Mesendoderm (in vitro differentiated cells): ENCODE measurements around the gene DROSHA.

ENCODE experiments used
- DNase-seq: peaks from one replicate; pipeline ENCODE4 v3.0.0; 2013
- H2AK5ac ChIP-seq: 2 replicates; pipeline ENCODE4 v1.6.1; 2013; ENCODE audit warnings: low read length, inconsistent platforms
- H2BK120ac ChIP-seq: 2 replicates; pipeline ENCODE4 v1.6.1; 2013; ENCODE audit warnings: low read depth, mild to moderate bottlenecking, low read length, moderate library complexity, mixed read lengths
- H2BK15ac ChIP-seq: replicated peaks from 2 replicates; pipeline ENCODE4 v1.6.1; 2013; ENCODE audit warnings: low read depth, mild to moderate bottlenecking, moderate library complexity
- H2BK5ac ChIP-seq: 2 replicates; pipeline ENCODE4 v1.6.1; 2013; ENCODE audit warnings: low read length, inconsistent platforms
- H3K18ac ChIP-seq: 2 replicates; pipeline ENCODE4 v1.6.1; 2013; ENCODE audit warnings: mild to moderate bottlenecking, low read length, mixed read lengths
- H3K23ac ChIP-seq: one replicate; pipeline ENCODE4 v1.6.1; 2013; ENCODE audit warnings: low read length
- H3K27ac ChIP-seq: 2 replicates; pipeline ENCODE4 v1.5.1; 2013; ENCODE audit warnings: low read depth, mild to moderate bottlenecking, inconsistent platforms, low read length, moderate library complexity
- H3K27me3 ChIP-seq: 2 replicates; pipeline ENCODE4 v1.6.1; 2013; ENCODE audit warnings: low read length, control low read depth, mild to moderate bottlenecking, inconsistent platforms; ENCODE audit not compliant: insufficient read depth, poor library complexity
- H3K36me3 ChIP-seq: 2 replicates; pipeline ENCODE4 v1.6.1; 2013; ENCODE audit warnings: low read length, inconsistent platforms; ENCODE audit not compliant: control insufficient read depth, insufficient read depth
- H3K4ac ChIP-seq: one replicate; pipeline ENCODE4 v1.6.1; 2013; ENCODE audit warnings: low read depth, mild to moderate bottlenecking, low read length, moderate library complexity
- H3K4me1 ChIP-seq: 2 replicates; pipeline ENCODE4 v1.6.1; 2013; ENCODE audit warnings: low read depth, low read length, inconsistent platforms; ENCODE audit not compliant: control insufficient read depth
- H3K4me2 ChIP-seq: 2 replicates; pipeline ENCODE4 v1.6.1; 2013; ENCODE audit warnings: low read length
- H3K4me3 ChIP-seq: 2 replicates; pipeline ENCODE4 v1.5.1; 2013; ENCODE audit warnings: mild to moderate bottlenecking, low read length
- H3K56ac ChIP-seq: one replicate; pipeline ENCODE4 v1.6.1; 2013; ENCODE audit warnings: low read length
- H3K79me1 ChIP-seq: 2 replicates; pipeline ENCODE4 v1.6.1; 2013; ENCODE audit warnings: low read length, inconsistent platforms
- H3K79me2 ChIP-seq: 2 replicates; pipeline ENCODE4 v1.6.1; 2013; ENCODE audit warnings: mild to moderate bottlenecking, low read length; ENCODE audit not compliant: control insufficient read depth, insufficient read depth
- H3K9ac ChIP-seq: 2 replicates; pipeline ENCODE4 v1.6.1; 2013; ENCODE audit warnings: low read length, inconsistent platforms
- H4K5ac ChIP-seq: one replicate; pipeline ENCODE4 v1.6.1; 2013; ENCODE audit warnings: low read length
- H4K8ac ChIP-seq: one replicate; pipeline ENCODE4 v1.6.1; 2013; ENCODE audit warnings: low read depth, mild to moderate bottlenecking, control low read depth, low read length, moderate library complexity
- WGBS: extraction: QIAGEN DNeasy Blood & Tissue Kit; methylation state at CpG from one replicate; pipeline ENCODE4 v1.1.7; 2013; ENCODE audit warnings: low lambda C conversion rate, missing lambda C conversion rate; ENCODE audit not compliant: insufficient coverage; ENCODE audit errors: extremely low coverage; 5-methylcytosine and 5-hydroxymethylcytosine counted together

DROSHA gene

DNA sequence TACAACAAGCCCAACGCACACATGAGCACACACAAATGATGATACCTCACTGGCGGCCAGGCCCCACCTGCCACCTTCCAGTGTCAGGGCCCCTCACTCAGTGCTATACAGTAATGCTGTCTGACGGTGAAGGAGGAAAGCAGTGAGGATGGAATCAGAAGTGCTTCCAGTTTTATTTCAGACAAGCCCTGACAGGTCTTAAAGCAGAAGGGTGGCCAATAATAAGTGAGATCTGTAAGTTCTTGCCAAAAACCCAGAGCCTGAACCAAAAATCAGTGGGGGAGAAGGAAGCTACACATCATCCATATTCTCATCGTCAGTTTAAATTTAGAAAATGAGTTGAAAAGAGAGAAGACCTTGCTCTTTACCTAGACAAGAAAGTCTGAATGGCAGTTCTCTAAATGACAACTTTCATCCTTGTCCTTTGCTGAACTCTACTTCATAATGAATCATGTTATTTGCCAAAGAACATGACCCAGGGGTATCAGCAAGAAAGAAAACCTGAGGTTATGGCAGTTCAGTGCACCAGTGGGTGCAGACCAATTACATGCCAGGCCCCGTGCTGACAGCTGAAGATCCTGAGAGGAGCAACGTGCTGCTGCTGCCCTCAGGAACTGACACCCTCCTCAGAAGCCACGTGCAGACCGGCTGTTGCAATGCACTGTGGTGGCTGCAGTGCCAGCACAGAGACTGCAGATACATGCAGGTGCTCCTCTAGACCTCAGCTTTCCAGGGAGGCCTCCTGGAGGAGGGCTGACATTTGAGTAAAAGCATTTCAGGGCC, 118.7 kb downstream of the DROSHA start:
- Histone ChIP-seq H3K79me1 (no peaks in the 10 kb centered on the region), H3K79me2 (no peaks in the 10 kb centered on the region), H3K36me3 (no peaks in the 10 kb centered on the region), H4K8ac (no peak overlapping the region), H3K18ac (no peak overlapping the region), H3K9ac (no peak overlapping the region), H3K4ac (no peak overlapping the region), H3K56ac (no peak overlapping the region), H2AK5ac (no peak overlapping the region), H3K4me3 (no peak overlapping the region), H3K4me1 (no peaks in the 10 kb centered on the region), H2BK120ac (no peak overlapping the region), H3K27ac (no peak overlapping the region), H3K4me2 (no peak overlapping the region), H3K23ac (no peak overlapping the region), H2BK15ac (no peak overlapping the region), H2BK5ac (no peak overlapping the region), H4K5ac (no peak overlapping the region), H3K27me3 (no peaks in the 10 kb centered on the region)
- WGBS, result no CpG with 5 or more reads among the region's 8 CpGs
- DNase-seq, result no peak

DNA sequence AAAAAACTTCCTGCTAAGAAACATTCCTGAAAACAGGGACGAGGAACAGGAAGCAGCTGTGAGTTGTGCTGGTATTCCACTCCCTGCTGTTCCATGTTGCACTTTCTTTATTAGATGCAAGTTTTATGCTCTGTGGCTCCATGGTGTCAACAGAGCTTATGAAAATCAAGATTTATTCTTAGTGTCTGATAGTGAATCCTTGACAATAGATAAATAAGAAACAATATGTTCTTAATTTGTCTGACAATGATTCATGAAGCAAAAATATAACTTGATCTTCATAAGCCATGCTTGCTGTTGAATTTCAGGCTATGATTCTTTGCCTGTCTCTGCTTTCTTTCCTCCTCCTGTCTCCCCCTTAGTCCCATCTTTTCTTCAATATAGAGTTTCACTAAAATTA, 119.6 kb downstream of the DROSHA start:
- no peak overlapping the region for H3K4ac ChIP-seq
- WGBS, result no CpG with 5 or more reads among the region's 1 CpG
- H4K5ac ChIP-seq, result no peak overlapping the region
- no peak overlapping the region for H3K4me2 ChIP-seq
- no peaks in the 10 kb centered on the region for H3K27me3 ChIP-seq
- no peak overlapping the region for H3K18ac ChIP-seq
- no peak overlapping the region for H2BK5ac ChIP-seq
- no peak overlapping the region for H2AK5ac ChIP-seq
- DNase-seq, result no peak
- H3K9ac ChIP-seq, result no peak overlapping the region
- H3K27ac ChIP-seq, result no peak overlapping the region
- no peaks in the 10 kb centered on the region for H3K36me3 ChIP-seq
- H3K4me1 ChIP-seq, result no peaks in the 10 kb centered on the region
- no peak overlapping the region for H2BK120ac ChIP-seq
- no peak overlapping the region for H3K23ac ChIP-seq
- no peak overlapping the region for H4K8ac ChIP-seq
- H2BK15ac ChIP-seq, result no peak overlapping the region
- H3K79me1 ChIP-seq, result no peaks in the 10 kb centered on the region
- H3K79me2 ChIP-seq, result no peaks in the 10 kb centered on the region
- no peak overlapping the region for H3K4me3 ChIP-seq
- no peak overlapping the region for H3K56ac ChIP-seq

DNA sequence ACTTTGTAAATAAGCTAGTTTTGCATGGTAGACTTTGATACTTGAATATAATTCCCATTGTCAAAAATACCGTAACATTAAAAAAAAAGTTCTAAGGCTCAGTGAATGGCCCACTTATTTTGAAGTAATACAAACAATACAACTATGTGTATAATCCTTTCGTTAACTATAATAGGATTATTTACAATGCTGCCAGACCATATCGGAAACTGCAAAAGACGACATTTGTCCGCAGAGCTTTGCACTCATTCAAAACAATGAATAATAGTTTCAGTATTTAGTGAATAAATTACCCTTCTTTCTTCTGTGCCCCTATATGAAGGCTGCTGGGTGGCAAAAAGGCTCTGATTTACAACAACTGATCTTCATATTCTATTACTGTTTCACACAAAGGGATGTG, 121.8 kb downstream of the DROSHA start:
- Histone ChIP-seq H3K4me1 (no peaks in the 10 kb centered on the region), H3K9ac (no peak overlapping the region), H3K4me3 (no peak overlapping the region), H2BK120ac (no peak overlapping the region), H3K4me2 (no peak overlapping the region), H2BK5ac (no peak overlapping the region), H3K56ac (no peak overlapping the region), H3K18ac (no peak overlapping the region), H3K36me3 (no peaks in the 10 kb centered on the region), H3K79me2 (no peaks in the 10 kb centered on the region), H3K23ac (no peak overlapping the region), H4K5ac (no peak overlapping the region), H3K27me3 (no peaks in the 10 kb centered on the region), H3K79me1 (no peaks in the 10 kb centered on the region), H4K8ac (no peak overlapping the region), H2BK15ac (no peak overlapping the region), H2AK5ac (no peak overlapping the region), H3K4ac (no peak overlapping the region), H3K27ac (no peak overlapping the region)
- no peak for DNase-seq
- WGBS, result no CpG with 5 or more reads among the region's 5 CpGs

DNA sequence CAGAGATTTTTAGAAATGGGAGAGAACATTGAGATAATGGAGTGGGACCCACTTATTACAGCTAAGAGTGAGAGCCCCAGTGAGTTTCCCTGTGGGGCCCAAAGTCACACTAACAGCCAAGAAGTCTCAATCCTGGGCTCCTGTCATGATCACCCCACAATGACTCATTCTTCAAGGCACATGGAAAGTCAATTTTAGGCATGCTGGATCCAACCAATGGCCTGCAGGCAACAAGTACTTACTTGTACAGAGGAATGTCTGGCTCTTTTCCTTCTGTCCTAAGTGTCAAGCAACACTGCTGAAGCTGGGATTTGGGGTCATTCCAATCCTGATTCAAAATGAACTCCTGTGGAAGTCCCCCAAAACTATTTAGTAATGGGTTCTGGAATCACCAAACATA, 123.1 kb downstream of the DROSHA start:
- H2BK15ac ChIP-seq, result no peak overlapping the region

DNA sequence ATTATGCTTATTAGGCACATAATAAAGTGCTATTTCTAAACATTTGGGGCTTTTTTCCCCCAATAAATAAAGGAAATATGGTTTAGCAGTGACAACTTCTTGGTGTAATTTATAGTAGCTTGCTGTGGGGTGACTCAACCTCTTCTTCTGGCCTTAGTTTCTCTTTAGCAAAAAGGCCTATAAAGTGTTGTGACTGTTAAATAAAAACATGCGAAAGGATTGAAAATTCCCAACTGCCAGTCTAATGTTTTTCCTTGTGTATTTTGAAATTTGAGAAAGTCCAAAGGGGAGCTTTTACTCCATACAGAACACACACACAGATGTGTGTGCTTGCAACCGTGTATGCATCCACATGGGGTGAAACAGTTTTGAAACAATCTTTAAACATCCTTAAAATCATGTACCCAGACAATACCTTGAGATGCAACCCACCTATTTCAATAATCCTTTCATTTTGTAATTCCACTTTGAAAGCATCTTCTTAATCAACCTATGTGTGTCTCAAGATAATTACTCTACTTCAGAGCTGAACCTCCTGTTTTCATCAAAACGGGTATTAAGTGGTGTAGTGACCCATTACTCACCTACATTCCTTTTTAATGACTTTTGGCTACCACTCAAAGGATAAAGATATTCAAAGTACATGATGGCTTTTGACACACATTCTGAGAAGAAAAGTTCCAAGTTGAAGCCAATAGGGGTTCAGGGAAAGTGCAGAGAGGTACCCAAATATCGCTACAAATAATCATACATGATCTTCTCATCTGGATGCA, 123.8 kb downstream of the DROSHA start:
- no peaks in the 10 kb centered on the region for H3K27me3 ChIP-seq
- H4K5ac ChIP-seq, result no peak overlapping the region
- no peak for DNase-seq
- no peak overlapping the region for H3K4me2 ChIP-seq
- no peak overlapping the region for H4K8ac ChIP-seq
- H3K56ac ChIP-seq, result no peak overlapping the region
- H3K27ac ChIP-seq, result no peak overlapping the region
- no peak overlapping the region for H3K4ac ChIP-seq
- peaks cover 3% of the 10 kb centered on the region for H3K36me3 ChIP-seq
- no peak overlapping the region for H3K9ac ChIP-seq
- no peak overlapping the region for H2BK120ac ChIP-seq
- no CpG with 5 or more reads among the region's 4 CpGs for WGBS
- no peaks in the 10 kb centered on the region for H3K79me2 ChIP-seq
- H3K4me3 ChIP-seq, result no peak overlapping the region
- H3K23ac ChIP-seq, result no peak overlapping the region
- H3K4me1 ChIP-seq, result no peaks in the 10 kb centered on the region
- no peaks in the 10 kb centered on the region for H3K79me1 ChIP-seq
- no peak overlapping the region for H2AK5ac ChIP-seq
- no peak overlapping the region for H2BK15ac ChIP-seq
- H2BK5ac ChIP-seq, result no peak overlapping the region
- H3K18ac ChIP-seq, result no peak overlapping the region

More for the DNA sequence above, 123.1 kb downstream of the DROSHA start:
- Histone ChIP-seq H3K23ac (no peak overlapping the region), H3K36me3 (peaks cover 3% of the 10 kb centered on the region), H3K4me2 (no peak overlapping the region), H3K56ac (no peak overlapping the region), H3K27ac (no peak overlapping the region), H4K5ac (no peak overlapping the region), H3K79me2 (no peaks in the 10 kb centered on the region), H2AK5ac (no peak overlapping the region), H3K79me1 (no peaks in the 10 kb centered on the region), H3K18ac (no peak overlapping the region), H3K4ac (no peak overlapping the region), H4K8ac (no peak overlapping the region), H3K9ac (no peak overlapping the region), H2BK120ac (no peak overlapping the region), H3K4me1 (no peaks in the 10 kb centered on the region), H2BK5ac (no peak overlapping the region), H3K4me3 (no peak overlapping the region), H3K27me3 (no peaks in the 10 kb centered on the region)
- peak; percentile 68 for DNase-seq
